ENCODE data around the gene FANCC. TPM values are rescaled to one million over a fixed set of nuclear protein-coding genes. Genes with fewer than 3 reads are reported as not detected.

FANCC gene
- total and polyA plus RNA-seq, 2 of the 13 experiments (the other 11 are each of a cell fraction or from before 2014, with no cell fraction given) = 7.4 to 8.6 TPM

DNA sequence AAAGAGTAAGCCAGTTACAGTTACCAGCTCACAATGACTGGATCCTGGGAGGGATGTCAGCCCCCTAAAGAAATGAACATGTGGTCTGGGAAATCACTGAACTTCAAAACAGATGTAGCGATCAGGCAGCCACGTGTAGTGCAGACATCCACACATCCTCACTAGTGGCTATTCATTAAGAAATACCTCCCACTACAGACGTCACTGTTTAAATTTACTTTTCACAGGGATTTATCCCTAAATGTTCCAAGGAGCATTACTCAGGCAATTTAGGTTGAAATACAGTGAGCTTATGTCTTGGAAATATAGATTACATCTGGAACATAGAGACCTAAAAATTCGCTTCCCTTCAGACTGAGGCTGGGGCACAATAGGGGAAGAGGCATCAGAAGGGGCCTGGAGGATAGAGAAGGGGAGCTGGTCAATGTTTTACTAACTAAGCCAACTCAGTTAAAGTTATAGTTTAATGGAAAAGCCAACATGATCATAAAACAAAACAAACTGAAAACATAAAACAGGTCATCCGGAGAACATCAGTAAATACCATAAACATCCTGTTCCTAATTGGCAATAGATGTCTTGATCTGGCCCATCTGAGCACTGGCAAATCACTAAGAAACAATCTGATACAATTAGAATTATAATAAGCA, 92.3 kb downstream of the FANCC start (continued):
- TF ChIP-seq ZSCAN31 (CRISPR knock-in tag; IDR thresholded peaks at IDR 0.05; ENCODE audit: low read depth) (no peak), BCL6 (CRISPR knock-in tag; IDR thresholded peaks at IDR 0.05) (no peak), ZNF382 (CRISPR knock-in tag; IDR thresholded peaks at IDR 0.05; ENCODE audit: borderline replicate concordance) (no peak), ZNF274 (CRISPR knock-in tag; IDR thresholded peaks at IDR 0.05) (no peak), KAT8 (CRISPR knock-in tag; IDR thresholded peaks at IDR 0.05) (0 out of 2 replicates have a peak, but pooled peaks have one; percentile 2), ZFP41 (CRISPR knock-in tag; IDR thresholded peaks at IDR 0.05; ENCODE audit: borderline replicate concordance) (no peak), HDAC1 (CRISPR knock-in tag; IDR thresholded peaks at IDR 0.05) (no peak), ZBTB7B (CRISPR knock-in tag; IDR thresholded peaks at IDR 0.05) (no peak), ZNF558 (CRISPR knock-in tag; IDR thresholded peaks at IDR 0.05; ENCODE audit: borderline replicate concordance) (no peak)
- TF ChIP-seq, protein P1, sequence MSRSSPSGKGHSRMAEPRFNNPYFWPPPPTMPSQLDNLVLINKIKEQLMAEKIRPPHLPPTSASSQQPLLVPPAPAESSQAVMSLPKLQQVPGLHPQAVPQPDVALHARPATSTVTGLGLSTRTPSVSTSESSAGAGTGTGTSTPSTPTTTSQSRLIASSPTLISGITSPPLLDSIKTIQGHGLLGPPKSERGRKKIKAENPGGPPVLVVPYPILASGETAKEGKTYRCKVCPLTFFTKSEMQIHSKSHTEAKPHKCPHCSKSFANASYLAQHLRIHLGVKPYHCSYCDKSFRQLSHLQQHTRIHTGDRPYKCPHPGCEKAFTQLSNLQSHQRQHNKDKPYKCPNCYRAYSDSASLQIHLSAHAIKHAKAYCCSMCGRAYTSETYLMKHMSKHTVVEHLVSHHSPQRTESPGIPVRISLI (CRISPR knock-in tag; IDR thresholded peaks at IDR 0.05; ENCODE audit: borderline replicate concordance) = no peak
- TF ChIP-seq, protein P2, sequence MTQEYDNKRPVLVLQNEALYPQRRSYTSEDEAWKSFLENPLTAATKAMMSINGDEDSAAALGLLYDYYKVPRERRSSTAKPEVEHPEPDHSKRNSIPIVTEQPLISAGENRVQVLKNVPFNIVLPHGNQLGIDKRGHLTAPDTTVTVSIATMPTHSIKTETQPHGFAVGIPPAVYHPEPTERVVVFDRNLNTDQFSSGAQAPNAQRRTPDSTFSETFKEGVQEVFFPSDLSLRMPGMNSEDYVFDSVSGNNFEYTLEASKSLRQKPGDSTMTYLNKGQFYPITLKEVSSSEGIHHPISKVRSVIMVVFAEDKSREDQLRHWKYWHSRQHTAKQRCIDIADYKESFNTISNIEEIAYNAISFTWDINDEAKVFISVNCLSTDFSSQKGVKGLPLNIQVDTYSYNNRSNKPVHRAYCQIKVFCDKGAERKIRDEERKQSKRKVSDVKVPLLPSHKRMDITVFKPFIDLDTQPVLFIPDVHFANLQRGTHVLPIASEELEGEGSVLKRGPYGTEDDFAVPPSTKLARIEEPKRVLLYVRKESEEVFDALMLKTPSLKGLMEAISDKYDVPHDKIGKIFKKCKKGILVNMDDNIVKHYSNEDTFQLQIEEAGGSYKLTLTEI (CRISPR knock-in tag; conservative IDR thresholded peaks at IDR 0.05) = no peak
- TF ChIP-seq, protein P3, sequence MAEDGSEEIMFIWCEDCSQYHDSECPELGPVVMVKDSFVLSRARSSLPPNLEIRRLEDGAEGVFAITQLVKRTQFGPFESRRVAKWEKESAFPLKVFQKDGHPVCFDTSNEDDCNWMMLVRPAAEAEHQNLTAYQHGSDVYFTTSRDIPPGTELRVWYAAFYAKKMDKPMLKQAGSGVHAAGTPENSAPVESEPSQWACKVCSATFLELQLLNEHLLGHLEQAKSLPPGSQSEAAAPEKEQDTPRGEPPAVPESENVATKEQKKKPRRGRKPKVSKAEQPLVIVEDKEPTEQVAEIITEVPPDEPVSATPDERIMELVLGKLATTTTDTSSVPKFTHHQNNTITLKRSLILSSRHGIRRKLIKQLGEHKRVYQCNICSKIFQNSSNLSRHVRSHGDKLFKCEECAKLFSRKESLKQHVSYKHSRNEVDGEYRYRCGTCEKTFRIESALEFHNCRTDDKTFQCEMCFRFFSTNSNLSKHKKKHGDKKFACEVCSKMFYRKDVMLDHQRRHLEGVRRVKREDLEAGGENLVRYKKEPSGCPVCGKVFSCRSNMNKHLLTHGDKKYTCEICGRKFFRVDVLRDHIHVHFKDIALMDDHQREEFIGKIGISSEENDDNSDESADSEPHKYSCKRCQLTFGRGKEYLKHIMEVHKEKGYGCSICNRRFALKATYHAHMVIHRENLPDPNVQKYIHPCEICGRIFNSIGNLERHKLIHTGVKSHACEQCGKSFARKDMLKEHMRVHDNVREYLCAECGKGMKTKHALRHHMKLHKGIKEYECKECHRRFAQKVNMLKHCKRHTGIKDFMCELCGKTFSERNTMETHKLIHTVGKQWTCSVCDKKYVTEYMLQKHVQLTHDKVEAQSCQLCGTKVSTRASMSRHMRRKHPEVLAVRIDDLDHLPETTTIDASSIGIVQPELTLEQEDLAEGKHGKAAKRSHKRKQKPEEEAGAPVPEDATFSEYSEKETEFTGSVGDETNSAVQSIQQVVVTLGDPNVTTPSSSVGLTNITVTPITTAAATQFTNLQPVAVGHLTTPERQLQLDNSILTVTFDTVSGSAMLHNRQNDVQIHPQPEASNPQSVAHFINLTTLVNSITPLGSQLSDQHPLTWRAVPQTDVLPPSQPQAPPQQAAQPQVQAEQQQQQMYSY (CRISPR knock-in tag; IDR thresholded peaks at IDR 0.05) = no peak
- TF ChIP-seq, protein P4, sequence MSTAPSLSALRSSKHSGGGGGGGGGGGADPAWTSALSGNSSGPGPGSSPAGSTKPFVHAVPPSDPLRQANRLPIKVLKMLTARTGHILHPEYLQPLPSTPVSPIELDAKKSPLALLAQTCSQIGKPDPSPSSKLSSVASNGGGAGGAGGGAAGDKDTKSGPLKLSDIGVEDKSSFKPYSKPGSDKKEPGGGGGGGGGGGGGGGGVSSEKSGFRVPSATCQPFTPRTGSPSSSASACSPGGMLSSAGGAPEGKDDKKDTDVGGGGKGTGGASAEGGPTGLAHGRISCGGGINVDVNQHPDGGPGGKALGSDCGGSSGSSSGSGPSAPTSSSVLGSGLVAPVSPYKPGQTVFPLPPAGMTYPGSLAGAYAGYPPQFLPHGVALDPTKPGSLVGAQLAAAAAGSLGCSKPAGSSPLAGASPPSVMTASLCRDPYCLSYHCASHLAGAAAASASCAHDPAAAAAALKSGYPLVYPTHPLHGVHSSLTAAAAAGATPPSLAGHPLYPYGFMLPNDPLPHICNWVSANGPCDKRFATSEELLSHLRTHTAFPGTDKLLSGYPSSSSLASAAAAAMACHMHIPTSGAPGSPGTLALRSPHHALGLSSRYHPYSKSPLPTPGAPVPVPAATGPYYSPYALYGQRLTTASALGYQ (CRISPR knock-in tag; IDR thresholded peaks at IDR 0.05) = no peak
- TF ChIP-seq, protein P5, sequence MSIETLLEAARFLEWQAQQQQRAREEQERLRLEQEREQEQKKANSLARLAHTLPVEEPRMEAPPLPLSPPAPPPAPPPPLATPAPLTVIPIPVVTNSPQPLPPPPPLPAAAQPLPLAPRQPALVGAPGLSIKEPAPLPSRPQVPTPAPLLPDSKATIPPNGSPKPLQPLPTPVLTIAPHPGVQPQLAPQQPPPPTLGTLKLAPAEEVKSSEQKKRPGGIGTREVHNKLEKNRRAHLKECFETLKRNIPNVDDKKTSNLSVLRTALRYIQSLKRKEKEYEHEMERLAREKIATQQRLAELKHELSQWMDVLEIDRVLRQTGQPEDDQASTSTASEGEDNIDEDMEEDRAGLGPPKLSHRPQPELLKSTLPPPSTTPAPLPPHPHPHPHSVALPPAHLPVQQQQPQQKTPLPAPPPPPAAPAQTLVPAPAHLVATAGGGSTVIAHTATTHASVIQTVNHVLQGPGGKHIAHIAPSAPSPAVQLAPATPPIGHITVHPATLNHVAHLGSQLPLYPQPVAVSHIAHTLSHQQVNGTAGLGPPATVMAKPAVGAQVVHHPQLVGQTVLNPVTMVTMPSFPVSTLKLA (IDR thresholded peaks at IDR 0.05) = peak; percentile 49
- TF ChIP-seq, protein P6, sequence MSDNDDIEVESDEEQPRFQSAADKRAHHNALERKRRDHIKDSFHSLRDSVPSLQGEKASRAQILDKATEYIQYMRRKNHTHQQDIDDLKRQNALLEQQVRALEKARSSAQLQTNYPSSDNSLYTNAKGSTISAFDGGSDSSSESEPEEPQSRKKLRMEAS (IDR thresholded peaks at IDR 0.05) = peak; percentile 56; the same call in 1 of the 2 replicates
